Neural progenitor cell (in vitro differentiated cells): ENCODE data around the gene WDR36.

ENCODE experiments used
- EZH2 ChIP-seq: fragments of 200-600 bp; sonication (generic); IDR thresholded peaks from 2 replicates; pipeline ENCODE4 v1.6.1; 2017; ENCODE audit warnings: antibody characterized with exemption, mild to moderate bottlenecking, moderate library complexity
- TF ChIP-seq, protein P1 (sequence below): fragments of 200-600 bp; sonication (generic); IDR thresholded peaks from 2 replicates; pipeline ENCODE4 v1.5.1; 2017; ENCODE audit warnings: antibody characterized with exemption, mild to moderate bottlenecking

DNA sequence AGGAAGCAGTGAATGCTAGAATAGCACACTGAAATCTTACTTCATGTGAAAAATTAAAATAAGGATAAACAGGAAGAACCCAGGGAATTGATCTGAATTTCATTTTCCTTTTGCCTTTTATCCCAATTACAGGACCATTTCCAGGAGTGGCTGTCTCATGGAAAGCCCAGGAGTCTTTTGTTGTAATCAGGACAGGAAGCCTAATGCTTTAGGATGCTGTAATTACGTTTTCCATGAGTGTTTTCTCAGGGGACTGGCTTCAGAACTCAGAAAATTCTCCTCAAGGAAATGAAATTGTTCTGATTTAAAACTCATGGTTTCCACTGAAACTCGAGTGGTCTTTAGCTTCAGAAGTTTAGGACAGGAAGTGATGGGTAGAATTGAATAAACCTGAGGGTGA, 75.4 kb downstream of the WDR36 start:
- TF ChIP-seq, protein P1, sequence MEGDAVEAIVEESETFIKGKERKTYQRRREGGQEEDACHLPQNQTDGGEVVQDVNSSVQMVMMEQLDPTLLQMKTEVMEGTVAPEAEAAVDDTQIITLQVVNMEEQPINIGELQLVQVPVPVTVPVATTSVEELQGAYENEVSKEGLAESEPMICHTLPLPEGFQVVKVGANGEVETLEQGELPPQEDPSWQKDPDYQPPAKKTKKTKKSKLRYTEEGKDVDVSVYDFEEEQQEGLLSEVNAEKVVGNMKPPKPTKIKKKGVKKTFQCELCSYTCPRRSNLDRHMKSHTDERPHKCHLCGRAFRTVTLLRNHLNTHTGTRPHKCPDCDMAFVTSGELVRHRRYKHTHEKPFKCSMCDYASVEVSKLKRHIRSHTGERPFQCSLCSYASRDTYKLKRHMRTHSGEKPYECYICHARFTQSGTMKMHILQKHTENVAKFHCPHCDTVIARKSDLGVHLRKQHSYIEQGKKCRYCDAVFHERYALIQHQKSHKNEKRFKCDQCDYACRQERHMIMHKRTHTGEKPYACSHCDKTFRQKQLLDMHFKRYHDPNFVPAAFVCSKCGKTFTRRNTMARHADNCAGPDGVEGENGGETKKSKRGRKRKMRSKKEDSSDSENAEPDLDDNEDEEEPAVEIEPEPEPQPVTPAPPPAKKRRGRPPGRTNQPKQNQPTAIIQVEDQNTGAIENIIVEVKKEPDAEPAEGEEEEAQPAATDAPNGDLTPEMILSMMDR: no peak
- no peak for TF ChIP-seq EZH2
